ENCODE measurements around the gene CDH5. TPM values are rescaled to one million over a fixed set of nuclear protein-coding genes. Genes with fewer than 3 reads are reported as not detected.

Gene CDH5
- total RNA-seq, 2 experiments from 2014 or later: not detected

DNA sequence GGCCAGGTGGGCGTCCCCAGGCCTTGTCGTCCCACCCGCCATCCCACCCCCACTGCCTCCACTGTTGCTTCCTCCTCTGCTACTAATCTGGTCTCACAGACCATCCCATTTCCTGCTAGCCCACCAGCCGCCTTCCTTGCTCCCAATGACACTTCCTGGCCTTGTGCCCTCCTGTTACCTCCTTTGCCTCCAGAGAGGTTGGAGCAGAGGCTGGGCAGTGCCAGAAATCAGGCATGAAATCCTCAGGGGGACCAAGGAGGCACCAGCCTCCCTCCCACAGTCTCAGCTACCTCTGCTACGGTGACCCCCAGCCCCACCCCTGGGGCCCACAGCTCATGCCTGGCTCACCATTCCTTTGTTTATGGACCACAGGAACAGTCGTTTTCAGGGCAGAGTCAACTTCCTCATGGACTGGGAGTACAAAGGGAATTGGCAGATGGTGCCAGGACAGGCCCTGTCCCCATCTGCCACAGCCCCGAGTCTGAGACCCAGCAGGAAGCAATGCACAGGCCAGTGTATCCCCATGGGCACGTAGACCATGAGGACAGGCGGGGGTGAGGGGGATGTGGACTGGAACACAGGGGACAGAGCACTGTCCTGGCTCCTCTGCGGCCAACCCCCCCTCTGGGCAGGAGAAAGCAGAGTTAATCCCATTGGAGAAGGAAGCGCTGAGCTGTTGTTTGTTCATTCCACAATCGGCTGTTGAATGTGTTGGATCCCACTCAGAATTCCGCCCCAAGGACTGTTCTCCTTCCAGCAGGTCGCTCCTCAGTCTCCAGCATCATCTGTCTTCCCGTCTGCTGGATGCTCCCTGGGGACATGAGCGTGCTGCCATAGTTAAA lies 2.2 kb upstream of the CDH5 start:
- Histone ChIP-seq H3K9me2 (ENCODE audit: insufficient read depth, low read length) (no peaks in the 10 kb centered on the region), H3K9me3 (ENCODE audit: low read length) (no peaks in the 10 kb centered on the region), H3K4me3 (ENCODE audit: low read depth, low read length, poor library complexity, severe bottlenecking) (no peak overlapping the region), H3K4me2 (ENCODE audit: low read length) (no peak overlapping the region), H4K20me1 (ENCODE audit: insufficient read depth, low read length) (no peaks in the 10 kb centered on the region), H3K27ac (ENCODE audit: low read depth, low read length, poor library complexity, severe bottlenecking) (no peak overlapping the region), H3K4me1 (ENCODE audit: insufficient read depth, low read length, poor library complexity, severe bottlenecking) (no peaks in the 10 kb centered on the region), H3K36me3 (ENCODE audit: insufficient read depth, low read length) (no peaks in the 10 kb centered on the region), H2AFZ (ENCODE audit: low read length) (no peak overlapping the region), H3K79me2 (ENCODE audit: insufficient read depth, low read depth, low read length) (no peaks in the 10 kb centered on the region)
- ChIA-PET POLR2A (interaction anchor here (0.7 kb wide), 1 partner anchor 79 kb away, joined by 3 read pairs; no protein-coding TSS in a partner anchor), CTCF (ENCODE audit: unreplicated experiment) (no interaction called here)
- intact Hi-C loops (cut with micrococcal nuclease; ENCODE audit: unreplicated experiment): no loop called here
- no peak for DNase-seq (ENCODE audit: low spot score)
- TF ChIP-seq EZH2phosphoT487 (IDR thresholded peaks at IDR 0.05; ENCODE audit: borderline replicate concordance, low read depth, low read length): no peak
- TF ChIP-seq, protein P1, sequence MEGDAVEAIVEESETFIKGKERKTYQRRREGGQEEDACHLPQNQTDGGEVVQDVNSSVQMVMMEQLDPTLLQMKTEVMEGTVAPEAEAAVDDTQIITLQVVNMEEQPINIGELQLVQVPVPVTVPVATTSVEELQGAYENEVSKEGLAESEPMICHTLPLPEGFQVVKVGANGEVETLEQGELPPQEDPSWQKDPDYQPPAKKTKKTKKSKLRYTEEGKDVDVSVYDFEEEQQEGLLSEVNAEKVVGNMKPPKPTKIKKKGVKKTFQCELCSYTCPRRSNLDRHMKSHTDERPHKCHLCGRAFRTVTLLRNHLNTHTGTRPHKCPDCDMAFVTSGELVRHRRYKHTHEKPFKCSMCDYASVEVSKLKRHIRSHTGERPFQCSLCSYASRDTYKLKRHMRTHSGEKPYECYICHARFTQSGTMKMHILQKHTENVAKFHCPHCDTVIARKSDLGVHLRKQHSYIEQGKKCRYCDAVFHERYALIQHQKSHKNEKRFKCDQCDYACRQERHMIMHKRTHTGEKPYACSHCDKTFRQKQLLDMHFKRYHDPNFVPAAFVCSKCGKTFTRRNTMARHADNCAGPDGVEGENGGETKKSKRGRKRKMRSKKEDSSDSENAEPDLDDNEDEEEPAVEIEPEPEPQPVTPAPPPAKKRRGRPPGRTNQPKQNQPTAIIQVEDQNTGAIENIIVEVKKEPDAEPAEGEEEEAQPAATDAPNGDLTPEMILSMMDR (conservative IDR thresholded peaks at IDR 0.05; ENCODE audit: low read length): no peak
- BruUV-seq (replicated peaks): no TSS peak

DNA sequence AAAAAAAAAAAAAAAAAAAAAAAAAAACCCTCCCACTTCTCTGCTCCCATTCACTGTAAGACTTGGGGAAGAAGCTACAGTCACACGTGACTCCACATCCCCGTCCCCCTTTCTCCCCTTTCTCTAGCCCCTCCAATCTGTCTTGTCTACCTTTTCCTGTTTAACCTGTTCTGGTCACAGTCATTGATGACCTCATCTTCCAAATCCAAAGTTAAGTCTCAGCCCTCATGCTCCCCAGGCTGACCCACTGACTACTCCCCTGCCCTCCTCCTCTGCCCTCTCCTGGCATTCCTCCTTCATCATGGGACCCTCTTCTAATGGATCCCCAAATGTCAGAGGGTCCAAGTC lies 1.6 kb upstream of the CDH5 start:
- intact Hi-C loops (cut with micrococcal nuclease; ENCODE audit: unreplicated experiment): no loop called here

More for the DNA sequence above, 1.6 kb upstream of the CDH5 start:
- Histone ChIP-seq H4K20me1 (ENCODE audit: insufficient read depth, low read length) (no peaks in the 10 kb centered on the region), H2AFZ (ENCODE audit: low read length) (no peak overlapping the region), H3K4me2 (ENCODE audit: low read length) (no peak overlapping the region), H3K4me3 (ENCODE audit: low read depth, low read length, poor library complexity, severe bottlenecking) (no peak overlapping the region), H3K36me3 (ENCODE audit: insufficient read depth, low read length) (no peaks in the 10 kb centered on the region), H3K4me1 (ENCODE audit: insufficient read depth, low read length, poor library complexity, severe bottlenecking) (no peaks in the 10 kb centered on the region), H3K27ac (ENCODE audit: low read depth, low read length, poor library complexity, severe bottlenecking) (no peak overlapping the region), H3K9me2 (ENCODE audit: insufficient read depth, low read length) (no peaks in the 10 kb centered on the region), H3K79me2 (ENCODE audit: insufficient read depth, low read depth, low read length) (no peaks in the 10 kb centered on the region), H3K9me3 (ENCODE audit: low read length) (no peaks in the 10 kb centered on the region)
- POLR2A ChIA-PET: interaction anchor here (0.7 kb wide), 1 partner anchor 78 kb away, joined by 3 read pairs; no protein-coding TSS in a partner anchor
- TF ChIP-seq EZH2phosphoT487 (IDR thresholded peaks at IDR 0.05; ENCODE audit: borderline replicate concordance, low read depth, low read length): no peak
- TF ChIP-seq, protein P1 (conservative IDR thresholded peaks at IDR 0.05; ENCODE audit: low read length): no peak
- CTCF ChIA-PET (ENCODE audit: unreplicated experiment): no interaction called here
- BruUV-seq (replicated peaks): no TSS peak
- DNase-seq (ENCODE audit: low spot score): no peak
